Neural cell (in vitro differentiated cells): ENCODE data around the gene TMEM184C.

Experiments used
- CTCF ChIP-seq: fragments of 450-650 bp; IDR thresholded peaks from 2 replicates; pipeline ENCODE4 v1.5.1; 2014; ENCODE audit warnings: antibody characterized with exemption, mild to moderate bottlenecking, moderate library complexity; ENCODE audit not compliant: poor library complexity, severe bottlenecking
- TAF1 ChIP-seq: IDR thresholded peaks from 2 replicates; pipeline ENCODE4 v1.6.1; 2012; ENCODE audit warnings: low read depth

- TF ChIP-seq TAF1, result no peak
- TF ChIP-seq CTCF, result no peak
These were observed 26.4 kb downstream of the TMEM184C start for GRCh38 chr4:147643616-147644015.
